ENCODE results near the gene FBXO21.

FBXO21 gene

GRCh38 chr12:117162633-117163032, 27.6 kb downstream of the FBXO21 start:
- DNase-seq (ENCODE audit: low spot score): no peak

- no peak for DNase-seq (ENCODE audit: low spot score)
These were observed 28.1 kb downstream of the FBXO21 start for GRCh38 chr12:117162167-117162539.

GRCh38 chr12:117161460-117162166, 28.7 kb downstream of the FBXO21 start:
- no peak for DNase-seq (ENCODE audit: low spot score)

GRCh38 chr12:117159674-117160073, 30.6 kb downstream of the FBXO21 start:
- DNase-seq (ENCODE audit: low spot score): no peak

GRCh38 chr12:117158911-117159553, 31.2 kb downstream of the FBXO21 start:
- no peak for DNase-seq (ENCODE audit: low spot score)

- no peak for DNase-seq (ENCODE audit: low spot score)
These were observed 32.2 kb downstream of the FBXO21 start for GRCh38 chr12:117158096-117158495.

- peak; percentile 57 for DNase-seq (ENCODE audit: low spot score)
These were observed 34.8 kb downstream of the FBXO21 start for GRCh38 chr12:117155278-117156060.

- DNase-seq (ENCODE audit: low spot score): no peak
These were observed 37.2 kb downstream of the FBXO21 start for GRCh38 chr12:117152793-117153775.

- no peak for DNase-seq (ENCODE audit: low spot score)
These were observed 38.8 kb downstream of the FBXO21 start for GRCh38 chr12:117151403-117152031.

- DNase-seq (ENCODE audit: low spot score): no peak
These were observed 40.8 kb downstream of the FBXO21 start for GRCh38 chr12:117149431-117149830.

GRCh38 chr12:117148642-117149041, 41.6 kb downstream of the FBXO21 start:
- no peak for DNase-seq (ENCODE audit: low spot score)

GRCh38 chr12:117147639-117148038, 42.6 kb downstream of the FBXO21 start:
- no peak for DNase-seq (ENCODE audit: low spot score)

GRCh38 chr12:117145597-117146154, 44.6 kb downstream of the FBXO21 start:
- no peak for DNase-seq (ENCODE audit: low spot score)

- DNase-seq (ENCODE audit: low spot score): no peak
These were observed 45.7 kb downstream of the FBXO21 start for GRCh38 chr12:117144599-117144998.

- no peak for DNase-seq (ENCODE audit: low spot score)
These were observed 47.2 kb downstream of the FBXO21 start for GRCh38 chr12:117143008-117143532.

GRCh38 chr12:117142094-117142493, 48.2 kb downstream of the FBXO21 start:
- no peak for DNase-seq (ENCODE audit: low spot score)

- DNase-seq (ENCODE audit: low spot score): no peak
These were observed 49.0 kb downstream of the FBXO21 start for GRCh38 chr12:117141097-117141898.

GRCh38 chr12:117140397-117141096, 49.7 kb downstream of the FBXO21 start:
- DNase-seq (ENCODE audit: low spot score): no peak

- no peak for DNase-seq (ENCODE audit: low spot score)
These were observed 51.1 kb downstream of the FBXO21 start for GRCh38 chr12:117139025-117139717.
